Myocyte (in vitro differentiated cells): ENCODE measurements around the gene AP1G2. TPM values are rescaled to one million over a fixed set of nuclear protein-coding genes. Genes with fewer than 3 reads are reported as not detected.
A peak's percentile ranks its signal among the peaks of the same experiment; 100 is the strongest.
"Not testable (repeated sequence)": the region's sequence is repeated elsewhere in the genome, so short reads cannot be mapped to it uniquely, and the experiment has no call there.

Experiments used
- DNase-seq: peaks from one replicate; pipeline ENCODE4 v3.0.0-alpha.2; 2012; ENCODE audit warnings: low read depth
- polyA plus RNA-seq: library from polyadenylated mRNA; unstranded; fragments of >200 nt; gene quantifications from one replicate; pipeline ENCODE4 v1.2.1, GENCODE V29; 2012; ENCODE audit warnings: missing spikeins
- total RNA-seq: library from RNA; depleted of rRNA; stranded (reverse); fragments of >200 nt; gene quantifications from 2 replicates; pipeline ENCODE4 v1.2.3, GENCODE V29; 2014

AP1G2 gene
- 10.0 and 10.2 TPM in 2 replicates for total RNA-seq
- 18.9 TPM for polyA plus RNA-seq

- peak; percentile 54 for DNase-seq
These were observed at the start of gene AP1G2 for GRCh38 chr14:23567186-23568020. AP1G2 (minus strand) TSS chr14:23567791; CDS start chr14:23567314, 477 bp downstream.

- no peak for DNase-seq
These were observed 48.3 kb upstream of the AP1G2 start for GRCh38 chr14:23615856-23616255.

- no peak for DNase-seq
These were observed 46.8 kb upstream of the AP1G2 start for GRCh38 chr14:23614395-23614828.

GRCh38 chr14:23613242-23614070, 45.9 kb upstream of the AP1G2 start:
- DNase-seq: no peak

- DNase-seq: no peak
These were observed 45.2 kb upstream of the AP1G2 start for GRCh38 chr14:23612802-23613201.

DNA sequence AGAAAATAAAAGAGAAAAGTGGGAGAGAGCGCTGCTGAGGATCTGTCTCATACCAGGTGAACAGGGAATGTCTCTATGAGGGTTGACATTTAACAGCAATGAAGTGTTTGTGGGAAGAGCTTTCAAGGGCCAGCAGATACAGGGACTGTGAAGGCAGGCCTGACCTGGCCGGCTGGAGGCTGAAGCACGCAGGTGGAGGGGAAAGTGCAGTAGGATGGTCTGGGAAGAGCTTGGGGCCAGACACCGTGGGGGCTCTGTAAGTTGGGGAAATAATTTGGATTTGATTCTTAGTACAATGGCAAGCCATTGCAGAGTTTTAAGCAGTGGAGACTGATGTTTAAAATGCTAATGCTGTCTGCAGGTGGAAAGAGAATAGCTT, 44.8 kb upstream of the AP1G2 start:
- DNase-seq: no peak

DNA sequence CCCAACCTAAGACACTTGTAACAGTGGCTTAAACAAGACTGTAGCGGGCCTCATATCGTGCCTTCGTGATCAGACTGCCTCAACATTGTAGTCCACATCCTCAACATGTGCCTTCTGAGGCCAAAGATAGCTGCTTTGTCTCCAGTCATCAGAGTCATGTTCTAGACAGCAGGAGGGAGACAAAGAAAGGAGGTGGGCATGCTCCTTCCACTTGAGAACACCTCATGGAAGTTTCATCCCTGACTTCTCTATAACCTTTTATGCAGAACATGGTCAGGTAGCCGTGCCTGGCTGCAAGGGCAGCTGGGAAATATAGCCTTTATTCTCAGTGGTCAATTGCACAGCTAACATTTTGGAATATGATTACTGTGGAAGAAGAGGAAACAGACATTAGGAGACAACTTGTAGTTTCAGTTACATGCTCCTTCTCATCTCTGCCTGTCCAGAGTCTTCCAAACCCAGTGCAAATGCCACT, 43.3 kb upstream of the AP1G2 start:
- no peak for DNase-seq

DNA sequence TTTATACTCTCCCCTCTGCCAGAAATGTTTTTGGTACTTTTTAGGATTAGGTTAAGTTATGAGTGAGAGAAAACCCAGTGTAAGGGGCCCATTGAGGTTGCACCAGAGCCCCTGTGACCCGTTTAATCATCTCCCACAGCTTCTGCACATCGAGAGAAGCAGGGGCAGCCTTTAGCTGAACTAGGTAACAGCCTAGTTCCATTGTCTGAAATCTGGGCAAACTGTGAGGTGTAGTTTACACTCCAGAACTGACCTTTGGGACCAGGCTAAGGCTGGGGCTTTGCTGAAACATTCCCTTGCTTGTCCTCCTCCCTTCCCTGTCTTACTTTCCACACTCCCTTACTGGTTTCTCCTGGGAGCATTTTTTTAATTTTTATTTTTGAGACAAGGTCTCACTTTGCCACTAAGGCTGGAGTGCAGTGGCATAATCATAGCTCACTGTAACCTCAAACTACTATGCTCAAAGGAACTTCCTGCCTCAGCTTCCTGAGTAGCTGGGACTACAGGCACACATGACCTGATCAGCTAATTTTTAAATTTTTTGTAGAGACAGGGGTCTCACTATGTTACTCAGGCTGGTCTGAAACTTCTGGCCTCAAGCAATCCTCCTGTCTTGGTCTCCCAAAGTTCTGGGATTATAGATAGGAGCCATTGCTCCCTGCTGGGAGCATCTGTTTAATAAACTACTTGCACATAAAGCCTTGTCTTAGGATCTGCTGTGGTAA, 42.7 kb upstream of the AP1G2 start:
- DNase-seq: no peak

DNA sequence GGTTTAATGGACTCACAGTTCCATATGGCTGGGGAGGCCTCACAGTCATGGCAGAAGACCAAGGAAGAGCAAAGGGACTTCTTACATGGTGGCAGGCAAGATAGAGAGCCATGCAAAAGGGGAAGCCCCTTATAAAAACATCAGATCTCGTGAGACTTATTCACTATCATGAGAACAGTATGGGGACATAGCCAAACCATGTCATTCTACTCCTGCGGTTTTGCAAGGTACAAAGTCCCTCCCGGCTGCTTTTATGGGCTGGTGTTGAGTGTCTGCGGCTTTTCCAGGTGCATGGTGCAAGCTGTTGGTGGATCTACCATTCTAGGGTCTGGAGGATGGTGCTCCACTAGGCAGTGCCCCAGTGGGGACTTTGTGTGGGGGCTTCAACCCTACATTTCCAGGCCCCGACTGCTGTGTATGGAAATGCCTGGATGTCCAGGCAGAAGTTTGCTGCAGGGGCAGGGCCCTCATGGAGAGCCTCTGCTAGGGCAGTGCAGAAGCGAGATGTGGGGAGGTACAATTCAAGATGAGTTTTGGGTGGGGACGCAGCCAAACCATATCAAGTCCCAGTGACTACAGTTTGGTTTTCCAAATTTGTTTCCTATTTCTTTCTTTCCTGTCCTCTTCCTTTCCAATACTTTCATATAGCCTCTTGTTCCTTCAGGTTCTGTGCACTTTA, 42.0 kb upstream of the AP1G2 start:
- DNase-seq: not testable (repeated sequence)

- no peak for DNase-seq
These were observed 41.4 kb upstream of the AP1G2 start for GRCh38 chr14:23609001-23609400.

- peak; percentile 20 for DNase-seq
These were observed 40.9 kb upstream of the AP1G2 start for GRCh38 chr14:23608454-23608853.

DNA sequence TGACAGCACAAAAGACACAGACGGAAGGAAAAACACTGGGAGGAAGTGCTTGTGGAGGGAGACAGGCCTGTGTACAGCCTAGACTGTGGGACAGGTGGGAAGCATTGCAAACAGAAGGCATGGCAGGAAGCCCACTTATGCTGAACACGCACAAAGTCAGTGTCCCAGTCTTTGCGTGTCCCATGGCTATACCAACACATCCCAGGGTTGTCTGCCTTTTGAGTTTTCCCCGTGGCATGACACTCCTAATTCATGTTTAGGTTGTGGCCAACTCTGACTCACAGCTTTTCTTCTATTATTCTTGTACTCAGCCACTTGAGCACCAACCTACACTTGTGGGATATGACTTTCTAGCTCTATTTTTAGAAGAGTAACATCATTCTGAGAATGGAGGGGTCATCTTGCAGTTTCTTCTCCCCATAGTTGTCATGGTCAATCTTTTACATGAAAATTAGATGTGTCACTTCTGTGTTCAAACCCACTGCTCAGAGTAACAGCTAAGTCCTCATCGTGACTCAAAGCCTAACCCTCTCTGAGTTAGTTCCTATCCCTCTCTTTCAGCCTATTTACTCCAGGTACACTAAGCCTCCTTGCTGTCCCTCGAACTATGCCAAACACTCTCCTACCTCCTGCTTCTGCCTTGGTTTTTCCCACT, 38.5 kb upstream of the AP1G2 start:
- peak; percentile 61 for DNase-seq

DNA sequence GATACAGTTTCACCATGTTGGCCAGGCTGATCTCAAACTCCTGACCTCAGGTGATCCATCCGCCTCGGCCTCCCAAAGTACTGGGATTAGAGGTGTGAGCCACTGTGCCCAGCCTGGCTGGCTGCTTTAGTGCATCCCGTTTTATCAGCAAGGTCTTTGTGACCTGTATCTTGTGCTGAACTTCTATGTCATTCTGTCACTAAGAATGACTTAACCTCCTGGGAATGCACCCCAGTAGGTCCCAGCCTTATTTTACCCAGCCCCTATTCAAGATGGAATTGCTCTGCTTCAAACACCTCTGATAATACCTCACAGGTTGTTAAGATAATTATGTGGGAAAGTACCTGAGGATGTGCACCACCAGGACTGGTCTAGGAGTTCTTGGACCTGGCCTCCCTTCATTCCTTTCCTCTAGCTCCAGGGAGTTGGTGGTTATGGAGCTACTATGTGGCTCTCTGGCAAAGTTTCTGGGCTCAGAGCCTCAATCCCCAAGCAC, 37.1 kb upstream of the AP1G2 start:
- no peak for DNase-seq

GRCh38 chr14:23604148-23604547, 36.6 kb upstream of the AP1G2 start:
- DNase-seq: no peak

- DNase-seq: no peak
These were observed 35.5 kb upstream of the AP1G2 start for GRCh38 chr14:23603103-23603502.

DNA sequence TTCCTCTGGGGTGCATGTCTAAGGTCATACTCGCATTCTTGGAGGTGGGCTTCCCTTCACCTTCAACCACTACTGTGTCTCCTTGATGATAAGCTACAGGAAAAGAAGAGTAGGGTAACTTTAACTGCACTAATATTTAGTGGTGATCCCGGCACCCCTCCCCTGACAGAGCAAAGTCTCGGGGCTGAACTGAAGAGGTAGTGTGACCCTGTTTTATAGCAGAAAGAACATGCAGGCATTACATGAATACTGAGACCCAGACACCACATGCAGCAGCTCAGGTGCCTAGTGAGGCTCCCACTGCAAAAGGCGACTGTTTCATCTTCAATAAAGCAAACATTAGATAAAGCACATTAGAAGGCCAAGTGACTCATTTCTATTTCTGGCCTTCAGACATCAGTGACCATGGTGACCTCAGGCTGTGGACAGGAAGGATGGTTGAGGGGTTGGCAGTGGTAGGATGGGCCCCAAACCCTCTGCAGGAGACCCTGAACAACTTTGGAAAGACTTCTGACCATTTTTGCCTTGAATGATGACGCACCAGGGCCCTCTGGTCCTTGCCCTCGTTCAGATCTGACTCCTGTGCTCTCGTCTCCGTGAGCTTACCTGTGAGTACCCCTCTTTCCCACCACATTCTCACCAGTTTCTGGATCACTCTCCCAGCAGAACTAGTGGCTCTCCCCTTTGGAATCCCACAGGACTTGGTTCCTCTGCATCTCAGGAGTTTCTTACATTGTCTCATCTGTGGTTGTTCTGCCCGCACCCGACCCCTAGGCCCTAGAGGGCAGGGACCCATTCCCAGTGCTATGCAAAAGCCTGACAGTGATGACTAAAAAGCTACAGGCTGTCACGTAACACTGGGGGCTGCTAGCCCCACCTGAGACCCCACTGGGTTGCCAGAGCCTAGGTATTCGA, 34.8 kb upstream of the AP1G2 start:
- peak; percentile 60 for DNase-seq

- DNase-seq: peak; percentile 48
These were observed 34.2 kb upstream of the AP1G2 start for GRCh38 chr14:23601845-23602180.

GRCh38 chr14:23601424-23601823, 33.8 kb upstream of the AP1G2 start:
- no peak for DNase-seq

DNA sequence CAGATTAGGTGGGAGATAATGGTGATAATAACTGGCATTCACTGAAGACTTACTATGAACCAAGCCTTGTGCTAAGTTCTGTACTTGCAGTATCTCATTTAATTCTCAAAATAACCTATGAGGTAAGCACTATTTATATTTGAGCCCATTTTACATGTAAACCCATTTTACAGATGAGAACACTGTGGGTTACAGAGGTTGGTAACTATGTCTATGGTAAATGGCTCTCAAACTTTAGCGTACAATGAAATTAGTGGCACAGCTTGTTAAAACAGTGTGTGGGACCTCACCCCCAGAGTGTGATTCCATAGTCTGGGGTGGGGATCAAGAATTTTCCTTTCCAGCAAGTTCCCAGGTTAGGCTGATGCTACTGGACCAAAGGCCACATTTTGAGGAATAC, 33.2 kb upstream of the AP1G2 start:
- DNase-seq: no peak
